Measurements from ENCODE around the gene COL28A1.

COL28A1 gene

GRCh38 chr7:7539152-7539551 is 3.5 kb upstream of the COL28A1 start:
- no peaks in the 10 kb centered on the region for H3K36me3 ChIP-seq (ENCODE audit: control insufficient read depth in 2 of 2, insufficient read depth in 1 of 2, low read length in 2 of 2)

GRCh38 chr7:7537711-7538110 is 2.0 kb upstream of the COL28A1 start:
- Histone ChIP-seq H3K4me1 (ENCODE audit: control insufficient read depth, insufficient read depth, low read length) (no peaks in the 10 kb centered on the region), H3K36me3 (ENCODE audit: control insufficient read depth in 2 of 2, insufficient read depth in 1 of 2, low read length in 2 of 2) (no peaks in the 10 kb centered on the region), H3K4me3 (ENCODE audit: low read depth, low read length) (no peak overlapping the region), H3K9me3 (ENCODE audit: control insufficient read depth, insufficient read depth, low read depth, low read length) (no peaks in the 10 kb centered on the region), H3K27ac (ENCODE audit: extremely low read depth, low read depth, low read length) (no peak overlapping the region)
- POLR2A ChIA-PET: no interaction called here
- CTCF ChIA-PET: interaction anchor here (3.2 kb wide), 1 partner anchor 113 kb away, joined by 15 read pairs; no protein-coding TSS in a partner anchor
- no peak for TF ChIP-seq PRDM1 (tag by site-specific recombination; IDR thresholded peaks at IDR 0.05)
- TF ChIP-seq ZBTB21 (tag by site-specific recombination; IDR thresholded peaks at IDR 0.05): no peak
- no peak for TF ChIP-seq ZNF501 (tag by site-specific recombination; IDR thresholded peaks at IDR 0.05)
- no peak for TF ChIP-seq ZNF155 (tag by site-specific recombination; IDR thresholded peaks at IDR 0.05)
- TF ChIP-seq WT1 (tag by site-specific recombination; IDR thresholded peaks at IDR 0.05): no peak
- TF ChIP-seq EGR2 (tag by site-specific recombination; IDR thresholded peaks at IDR 0.05; ENCODE audit: low read depth): no peak
- no peak for TF ChIP-seq ZNF19 (tag by site-specific recombination; IDR thresholded peaks at IDR 0.05; ENCODE audit: low read depth)
- no peak for TF ChIP-seq ZNF280C (tag by site-specific recombination; IDR thresholded peaks at IDR 0.05)
- no peak for TF ChIP-seq ZNF654 (tag by site-specific recombination; IDR thresholded peaks at IDR 0.05; ENCODE audit: low read depth)
- no peak for TF ChIP-seq ZNF48 (tag by site-specific recombination; IDR thresholded peaks at IDR 0.05)
- no peak for TF ChIP-seq BCL11B (tag by site-specific recombination; IDR thresholded peaks at IDR 0.05; ENCODE audit: low read depth)
- TF ChIP-seq, protein P1, sequence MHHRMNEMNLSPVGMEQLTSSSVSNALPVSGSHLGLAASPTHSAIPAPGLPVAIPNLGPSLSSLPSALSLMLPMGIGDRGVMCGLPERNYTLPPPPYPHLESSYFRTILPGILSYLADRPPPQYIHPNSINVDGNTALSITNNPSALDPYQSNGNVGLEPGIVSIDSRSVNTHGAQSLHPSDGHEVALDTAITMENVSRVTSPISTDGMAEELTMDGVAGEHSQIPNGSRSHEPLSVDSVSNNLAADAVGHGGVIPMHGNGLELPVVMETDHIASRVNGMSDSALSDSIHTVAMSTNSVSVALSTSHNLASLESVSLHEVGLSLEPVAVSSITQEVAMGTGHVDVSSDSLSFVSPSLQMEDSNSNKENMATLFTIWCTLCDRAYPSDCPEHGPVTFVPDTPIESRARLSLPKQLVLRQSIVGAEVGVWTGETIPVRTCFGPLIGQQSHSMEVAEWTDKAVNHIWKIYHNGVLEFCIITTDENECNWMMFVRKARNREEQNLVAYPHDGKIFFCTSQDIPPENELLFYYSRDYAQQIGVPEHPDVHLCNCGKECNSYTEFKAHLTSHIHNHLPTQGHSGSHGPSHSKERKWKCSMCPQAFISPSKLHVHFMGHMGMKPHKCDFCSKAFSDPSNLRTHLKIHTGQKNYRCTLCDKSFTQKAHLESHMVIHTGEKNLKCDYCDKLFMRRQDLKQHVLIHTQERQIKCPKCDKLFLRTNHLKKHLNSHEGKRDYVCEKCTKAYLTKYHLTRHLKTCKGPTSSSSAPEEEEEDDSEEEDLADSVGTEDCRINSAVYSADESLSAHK (tag by site-specific recombination; IDR thresholded peaks at IDR 0.05): no peak
- no peak for TF ChIP-seq ZNF398 (tag by site-specific recombination; IDR thresholded peaks at IDR 0.05)
- TF ChIP-seq ZBTB48 (tag by site-specific recombination; IDR thresholded peaks at IDR 0.05): no peak
- no peak for TF ChIP-seq ZNF335 (tag by site-specific recombination; conservative IDR thresholded peaks at IDR 0.05)
- no peak for TF ChIP-seq ZNF707 (tag by site-specific recombination; IDR thresholded peaks at IDR 0.05)
- no peak for TF ChIP-seq OVOL3 (tag by site-specific recombination; IDR thresholded peaks at IDR 0.05)

More at GRCh38 chr7:7539152-7539551, 3.5 kb upstream of the COL28A1 start:
- no peaks in the 10 kb centered on the region for H3K9me3 ChIP-seq (ENCODE audit: control insufficient read depth, insufficient read depth, low read depth, low read length)
- no peak overlapping the region for H3K27ac ChIP-seq (ENCODE audit: extremely low read depth, low read depth, low read length)
- no peak for TF ChIP-seq ZNF366 (tag by site-specific recombination; conservative IDR thresholded peaks at IDR 0.05)
- TF ChIP-seq ZNF664 (tag by site-specific recombination; IDR thresholded peaks at IDR 0.05): no peak
- no peak for TF ChIP-seq ZBTB10 (tag by site-specific recombination; IDR thresholded peaks at IDR 0.05)
- TF ChIP-seq, protein P2, sequence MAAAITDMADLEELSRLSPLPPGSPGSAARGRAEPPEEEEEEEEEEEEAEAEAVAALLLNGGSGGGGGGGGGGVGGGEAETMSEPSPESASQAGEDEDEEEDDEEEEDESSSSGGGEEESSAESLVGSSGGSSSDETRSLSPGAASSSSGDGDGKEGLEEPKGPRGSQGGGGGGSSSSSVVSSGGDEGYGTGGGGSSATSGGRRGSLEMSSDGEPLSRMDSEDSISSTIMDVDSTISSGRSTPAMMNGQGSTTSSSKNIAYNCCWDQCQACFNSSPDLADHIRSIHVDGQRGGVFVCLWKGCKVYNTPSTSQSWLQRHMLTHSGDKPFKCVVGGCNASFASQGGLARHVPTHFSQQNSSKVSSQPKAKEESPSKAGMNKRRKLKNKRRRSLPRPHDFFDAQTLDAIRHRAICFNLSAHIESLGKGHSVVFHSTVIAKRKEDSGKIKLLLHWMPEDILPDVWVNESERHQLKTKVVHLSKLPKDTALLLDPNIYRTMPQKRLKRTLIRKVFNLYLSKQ (tag by site-specific recombination; IDR thresholded peaks at IDR 0.05; ENCODE audit: borderline replicate concordance): no peak
- CTCF ChIA-PET: interaction anchor here (0.6 to 5.5 kb wide), 6 partner anchors 86 to 597 kb away, joined by 3 to 39 read pairs (median 3); no protein-coding TSS in a partner anchor
- no peaks in the 10 kb centered on the region for H3K4me1 ChIP-seq (ENCODE audit: control insufficient read depth, insufficient read depth, low read length)
- H3K4me3 ChIP-seq (ENCODE audit: low read depth, low read length): no peak overlapping the region
- POLR2A ChIA-PET: no interaction called here
